CD14-positive monocyte (primary cell): ENCODE results near the gene SLC38A2. TPM values are rescaled to one million over a fixed set of nuclear protein-coding genes. Genes with fewer than 3 reads are reported as not detected.

ENCODE experiments used
- DNase-seq, 3 donors: peaks; one replicate each; pipeline ENCODE4 v3.0.0-alpha.2; 2011 to 2022
- H2AFZ ChIP-seq: 2 replicates; pipeline ENCODE4 v1.6.0; 2012; ENCODE audit warnings: mild to moderate bottlenecking, low read depth, low read length, inconsistent platforms; ENCODE audit not compliant: insufficient read depth, poor library complexity, severe bottlenecking
- H3K27ac ChIP-seq, 2 donors: 1 replicate in 1 of 2; 2 replicates in 1 of 2; pipeline ENCODE4 v1.5.1; 2012 to 2013; ENCODE audit warnings: low read length in 2 of 2, control low read depth in 1 of 2, inconsistent platforms in 1 of 2, low read depth in 1 of 2, mild to moderate bottlenecking in 1 of 2
- H3K27me3 ChIP-seq, 2 donors: one replicate each; pipeline versions ENCODE4 v1.6.0 to v1.6.1; 2011 to 2013; ENCODE audit warnings: low read length in 2 of 2; ENCODE audit not compliant: control insufficient read depth in 2 of 2, insufficient read depth in 2 of 2
- H3K36me3 ChIP-seq, 2 donors: replicated peaks in 1 of 2; 1 replicate in 1 of 2; 2 replicates in 1 of 2; pipeline versions ENCODE4 v1.5.1 to v1.6.1; 2012 to 2013; ENCODE audit warnings: low read length in 2 of 2, control low read depth in 1 of 2, inconsistent platforms in 1 of 2, mild to moderate bottlenecking in 1 of 2; ENCODE audit not compliant: insufficient read depth in 2 of 2, control insufficient read depth in 1 of 2
- H3K4me1 ChIP-seq, 2 donors: 1 replicate in 1 of 2; 2 replicates in 1 of 2; pipeline versions ENCODE4 v1.5.1 to v1.6.1; 2012 to 2013; ENCODE audit warnings: low read length in 2 of 2, control low read depth in 1 of 2, inconsistent platforms in 1 of 2, mild to moderate bottlenecking in 1 of 2, moderate library complexity in 1 of 2; ENCODE audit not compliant: insufficient read depth in 2 of 2, control insufficient read depth in 1 of 2
- H3K4me2 ChIP-seq: replicated peaks from 2 replicates; pipeline ENCODE3; 2012; ENCODE audit warnings: low read length, moderate library complexity, mild to moderate bottlenecking; ENCODE audit not compliant: poor library complexity, severe bottlenecking; ENCODE audit errors: extremely low read depth
- H3K4me3 ChIP-seq, 3 experiments: fragments of 200-600 bp in 1 of 3; sonication (generic) in 1 of 3; replicated peaks in 1 of 3; 1 replicate in 2 of 3; 2 replicates in 1 of 3; pipeline ENCODE4 v1.5.1; 2011 to 2013; ENCODE audit warnings: low read length in 3 of 3, mild to moderate bottlenecking in 3 of 3, control low read depth in 2 of 3, low read depth in 2 of 3, inconsistent platforms in 1 of 3, moderate library complexity in 1 of 3
- H3K79me2 ChIP-seq: 2 replicates; pipeline ENCODE4 v1.6.0; 2012; ENCODE audit warnings: mild to moderate bottlenecking, control low read depth, inconsistent platforms, low read length, moderate library complexity; ENCODE audit not compliant: insufficient read depth
- H3K9ac ChIP-seq: 2 replicates; pipeline ENCODE4 v1.6.0; 2017; ENCODE audit warnings: low read length, mild to moderate bottlenecking; ENCODE audit not compliant: insufficient read depth, poor library complexity, severe bottlenecking
- H3K9me3 ChIP-seq, 2 donors: replicated peaks in 1 of 2; 1 replicate in 1 of 2; 2 replicates in 1 of 2; pipeline versions ENCODE4 v1.5.1 to v1.6.1; 2012 to 2013; ENCODE audit warnings: low read length in 2 of 2, control low read depth in 1 of 2; ENCODE audit not compliant: control insufficient read depth in 1 of 2, insufficient read depth in 1 of 2
- H4K20me1 ChIP-seq: 2 replicates; pipeline ENCODE4 v1.6.0; 2012; ENCODE audit warnings: mild to moderate bottlenecking, low read length, control low read depth, moderate library complexity; ENCODE audit not compliant: insufficient read depth
- H3K27ac Mint-ChIP-seq, 7 donors: one replicate each; pipeline ENCODE4 v1.8.0; 2020; ENCODE audit warnings: mild to moderate bottlenecking in 7 of 7, mixed read lengths in 7 of 7, moderate library complexity in 6 of 7, inconsistent platforms in 2 of 7
- H3K27me3 Mint-ChIP-seq, 3 donors: one replicate each; pipeline ENCODE4 v1.8.0; 2021 to 2022; ENCODE audit warnings: low read depth in 3 of 3, mild to moderate bottlenecking in 3 of 3, mixed read lengths in 3 of 3, moderate library complexity in 3 of 3, inconsistent platforms in 1 of 3
- H3K36me3 Mint-ChIP-seq, 2 donors: one replicate each; pipeline ENCODE4 v1.8.0; 2020; ENCODE audit warnings: mixed read lengths in 2 of 2, inconsistent platforms in 1 of 2, mild to moderate bottlenecking in 1 of 2
- H3K4me1 Mint-ChIP-seq: one replicate; pipeline ENCODE4 v1.8.0; 2020; ENCODE audit warnings: mild to moderate bottlenecking, mixed read lengths
- H3K4me3 Mint-ChIP-seq, 2 donors: one replicate each; pipeline ENCODE4 v1.8.0; 2020; ENCODE audit warnings: mild to moderate bottlenecking in 2 of 2, mixed read lengths in 2 of 2, moderate library complexity in 1 of 2
- H3K9me3 Mint-ChIP-seq, 7 donors: one replicate each; pipeline ENCODE4 v1.8.0; 2020 to 2022; ENCODE audit warnings: mixed read lengths in 7 of 7, mild to moderate bottlenecking in 6 of 7, moderate library complexity in 6 of 7, inconsistent platforms in 2 of 7
- CTCF ChIP-seq: fragments of 200-600 bp; IDR thresholded peaks from one replicate; pipeline ENCODE4 v1.8.0; 2022; ENCODE audit warnings: antibody characterized with exemption, mild to moderate bottlenecking
- WGBS: methylation state at CpG from one replicate; pipeline ENCODE4 v1.1.5; 2013; ENCODE audit warnings: missing lambda C conversion rate; ENCODE audit not compliant: insufficient coverage; 5-methylcytosine and 5-hydroxymethylcytosine counted together
- intact Hi-C, 2 donors: fragments of 100-400 bp; cut with micrococcal nuclease; formaldehyde crosslinking; loops; one replicate each; pipeline versions ENCODE4 v1.15.0 to v1.15.1; 2023
- polyA plus RNA-seq, 3 donors: library from polyadenylated mRNA; depleted of rRNA in 1 of 3; unstranded in 2 of 3; stranded (reverse) in 1 of 3; fragments of 300-500 nt in 2 of 3; fragments of >200 nt in 1 of 3; fragmentation: Illumina TruSeq in 2 of 3; gene quantifications; 1 replicate in 2 of 3; 2 replicates in 1 of 3; pipeline ENCODE4 v1.2.3, GENCODE V29; 2012 to 2021

Gene SLC38A2
- polyA plus RNA-seq, 3 donors: 33.8 to 116 (median 48.7) TPM

- H3K9ac ChIP-seq: no peak overlapping the region
- H4K20me1 ChIP-seq: peaks cover 67% of the 10 kb centered on the region
- H3K36me3 ChIP-seq: peaks cover 54 to 57% of the 10 kb centered on the region in 2 donors
- TF ChIP-seq CTCF: no peak
- Mint-ChIP-seq H3K27ac (no peak overlapping the region), H3K36me3 (peaks cover 51 to 53% of the 10 kb centered on the region in 2 donors), H3K9me3 (no peaks in the 10 kb centered on the region), H3K27me3 (no peaks in the 10 kb centered on the region), H3K4me3 (no peak overlapping the region), H3K4me1 (peaks cover 30% of the 10 kb centered on the region)
- H3K27me3 ChIP-seq: no peaks in the 10 kb centered on the region
- peaks cover 12 to 20% of the 10 kb centered on the region in 2 donors for H3K4me1 ChIP-seq
- H3K4me2 ChIP-seq: no peak overlapping the region
- H3K9me3 ChIP-seq: no peaks in the 10 kb centered on the region
- H3K27ac ChIP-seq: no peak overlapping the region
- H3K79me2 ChIP-seq: peaks cover 27% of the 10 kb centered on the region
- H3K4me3 ChIP-seq: no peak overlapping the region
- DNase-seq: no peak
- WGBS: 86% methylated on average over 1 of the region's 7 CpGs
- H2AFZ ChIP-seq: no peak overlapping the region
- intact Hi-C loops: no loop called here
Measured at GRCh38 chr12:46358791-46359666, 13.5 kb downstream of the SLC38A2 start.

GRCh38 chr12:46358325-46358700, 14.3 kb downstream of the SLC38A2 start:
- no peak for DNase-seq
- peaks cover 59% of the 10 kb centered on the region for H4K20me1 ChIP-seq
- no peak overlapping the region for H3K9ac ChIP-seq
- H3K27me3 ChIP-seq: no peaks in the 10 kb centered on the region
- peaks cover 30% of the 10 kb centered on the region for H3K4me1 Mint-ChIP-seq
- H3K27ac ChIP-seq: no peak overlapping the region
- peaks cover 44 to 46% of the 10 kb centered on the region in 2 donors for H3K36me3 Mint-ChIP-seq
- H2AFZ ChIP-seq: no peak overlapping the region
- peaks cover 20% of the 10 kb centered on the region for H3K79me2 ChIP-seq
- no peaks in the 10 kb centered on the region for H3K27me3 Mint-ChIP-seq
- no peaks in the 10 kb centered on the region for H3K9me3 Mint-ChIP-seq
- peaks cover 47 to 50% of the 10 kb centered on the region in 2 donors for H3K36me3 ChIP-seq
- no peaks in the 10 kb centered on the region for H3K9me3 ChIP-seq
- H3K4me3 Mint-ChIP-seq: no peak overlapping the region
- TF ChIP-seq CTCF: no peak
- intact Hi-C loops: no loop called here
- no peak overlapping the region for H3K27ac Mint-ChIP-seq
- no peak overlapping the region for H3K4me3 ChIP-seq
- H3K4me2 ChIP-seq: no peak overlapping the region
- peaks cover 12 to 18% of the 10 kb centered on the region in 2 donors for H3K4me1 ChIP-seq
